Thymus (tissue), 11 donors: ENCODE measurements around the gene ST6GALNAC5. TPM values are rescaled to one million over a fixed set of nuclear protein-coding genes. Genes with fewer than 3 reads are reported as not detected.
A peak's percentile ranks its signal among the peaks of the same experiment; 100 is the strongest.

Experiments used
- DNase-seq, 9 donors: peaks; one replicate each; pipeline ENCODE4 v3.0.0-alpha.2; 2013; ENCODE audit warnings: low spot score in 9 of 9, low read depth in 6 of 9, missing footprints in 1 of 9
- H3K27ac ChIP-seq, 2 donors: one replicate each; pipeline ENCODE4 v1.5.1; 2013; ENCODE audit warnings: control low read depth in 1 of 2, low read depth in 1 of 2, low read length in 1 of 2, mild to moderate bottlenecking in 1 of 2, moderate library complexity in 1 of 2
- H3K27me3 ChIP-seq, 2 donors: one replicate each; pipeline ENCODE4 v1.5.1; 2013; ENCODE audit warnings: low read length in 1 of 2; ENCODE audit not compliant: control insufficient read depth in 2 of 2, insufficient read depth in 1 of 2
- H3K36me3 ChIP-seq, 2 donors: one replicate each; pipeline ENCODE4 v1.5.1; 2013; ENCODE audit warnings: low read length in 1 of 2, mild to moderate bottlenecking in 1 of 2, moderate library complexity in 1 of 2; ENCODE audit not compliant: control insufficient read depth in 2 of 2, insufficient read depth in 2 of 2
- H3K4me1 ChIP-seq, 2 donors: one replicate each; pipeline ENCODE4 v1.5.1; 2013; ENCODE audit warnings: low read length in 2 of 2; ENCODE audit not compliant: control insufficient read depth in 2 of 2, insufficient read depth in 2 of 2
- H3K4me3 ChIP-seq, 2 donors: one replicate each; pipeline ENCODE4 v1.5.1; 2013; ENCODE audit warnings: low read length in 2 of 2, control low read depth in 1 of 2, mild to moderate bottlenecking in 1 of 2
- H3K9me3 ChIP-seq, 2 donors: one replicate each; pipeline ENCODE4 v1.5.1; 2013; ENCODE audit warnings: low read length in 1 of 2, mild to moderate bottlenecking in 1 of 2; ENCODE audit not compliant: control insufficient read depth in 2 of 2, insufficient read depth in 1 of 2
- WGBS: extraction: QIAGEN DNeasy Blood & Tissue Kit; methylation state at CpG from one replicate; pipeline ENCODE4 v1.1.7; 2013; 5-methylcytosine and 5-hydroxymethylcytosine counted together
- polyA plus RNA-seq: library from polyadenylated mRNA; stranded (reverse); fragments of 200-250 nt; gene quantifications from one replicate; pipeline ENCODE4 v1.2.3, GENCODE V29; 2013
- total RNA-seq: library from RNA; stranded (reverse); fragments of 120-200 nt; gene quantifications from one replicate; pipeline ENCODE4 v1.2.4, GENCODE V29; 2013
- donor health status: healthy.

Gene ST6GALNAC5
- total and polyA plus RNA-seq, 2 donors = 0.34 to 1.4 TPM

DNA sequence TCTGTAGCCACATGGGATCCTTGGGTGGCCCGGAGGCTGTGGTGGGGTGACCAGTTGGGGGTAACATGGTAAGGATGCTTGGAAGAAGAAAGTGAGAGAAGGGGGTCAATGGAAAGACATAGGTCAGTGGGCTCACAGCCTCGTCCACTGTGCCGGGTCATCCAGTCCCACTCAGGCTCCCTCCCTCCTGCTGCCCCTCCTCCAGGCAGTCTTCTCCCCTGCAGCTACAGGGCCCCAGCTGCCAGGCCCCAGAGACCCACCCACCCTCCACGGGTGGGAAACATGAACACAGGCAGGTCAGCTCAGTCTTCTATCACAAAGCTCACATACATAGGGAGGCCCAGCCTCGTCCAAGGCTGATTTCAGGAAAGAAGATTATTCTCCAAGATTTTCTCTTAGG is 158.3 kb downstream of the ST6GALNAC5 start:
- DNase-seq = no peak
- Histone ChIP-seq H3K27ac (no peak overlapping the region), H3K4me3 (no peak overlapping the region), H3K9me3 (no peaks in the 10 kb centered on the region), H3K36me3 (no peaks in the 10 kb centered on the region), H3K27me3 (no peaks in the 10 kb centered on the region), H3K4me1 (no peaks in the 10 kb centered on the region)
- WGBS = 93% methylated on average over 5 of the region's 5 CpGs

DNA sequence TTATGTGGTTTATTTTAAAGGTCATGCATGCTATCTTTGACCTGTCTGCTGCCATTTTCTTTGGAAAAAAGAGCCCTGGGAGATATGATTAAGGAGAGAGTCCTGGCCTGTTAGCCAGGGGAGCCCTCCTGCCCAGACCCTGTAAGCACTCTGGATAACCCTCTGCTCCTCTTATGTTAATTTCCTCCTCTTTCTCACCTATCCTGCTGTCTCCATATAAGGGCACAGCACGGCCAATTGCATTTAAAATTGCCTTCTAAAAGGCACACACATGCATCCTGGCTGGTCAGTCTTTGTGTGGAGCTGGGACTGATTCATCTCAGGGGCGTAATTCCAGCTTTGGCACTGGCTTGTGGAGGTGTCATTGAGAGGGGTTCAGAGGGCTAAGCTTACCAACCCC is 158.9 kb downstream of the ST6GALNAC5 start:
- Histone ChIP-seq H3K4me1 (no peaks in the 10 kb centered on the region), H3K9me3 (no peaks in the 10 kb centered on the region), H3K27ac (no peak overlapping the region), H3K4me3 (no peak overlapping the region), H3K27me3 (no peaks in the 10 kb centered on the region), H3K36me3 (no peaks in the 10 kb centered on the region)
- DNase-seq = no peak
- WGBS = 97% methylated on average over 2 of the region's 2 CpGs

DNA sequence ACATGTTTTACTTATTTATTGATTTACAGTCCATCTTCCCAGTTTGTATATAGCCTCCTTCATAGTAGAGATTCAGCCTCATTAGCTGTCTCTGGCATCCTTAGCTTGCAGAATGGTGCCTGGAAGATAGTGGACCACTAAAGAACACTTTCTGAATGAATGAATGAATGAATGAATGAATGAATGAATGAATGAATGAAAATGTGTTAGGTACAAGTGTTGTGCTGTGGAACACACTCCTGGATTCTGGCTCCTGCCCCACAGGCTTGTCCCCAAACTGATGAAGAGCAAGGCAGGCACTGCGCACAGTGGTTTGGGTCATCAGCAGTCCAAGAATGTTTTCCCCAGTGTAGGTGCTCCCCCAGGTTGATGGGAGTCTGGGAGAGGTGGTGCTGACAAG is 159.4 kb downstream of the ST6GALNAC5 start:
- DNase-seq = no peak
- WGBS = 98% methylated on average over 1 of the region's 1 CpG
- H3K27me3 ChIP-seq = no peaks in the 10 kb centered on the region
- no peaks in the 10 kb centered on the region for H3K4me1 ChIP-seq
- no peak overlapping the region for H3K4me3 ChIP-seq
- no peaks in the 10 kb centered on the region for H3K36me3 ChIP-seq
- H3K27ac ChIP-seq = no peak overlapping the region
- no peaks in the 10 kb centered on the region for H3K9me3 ChIP-seq

DNA sequence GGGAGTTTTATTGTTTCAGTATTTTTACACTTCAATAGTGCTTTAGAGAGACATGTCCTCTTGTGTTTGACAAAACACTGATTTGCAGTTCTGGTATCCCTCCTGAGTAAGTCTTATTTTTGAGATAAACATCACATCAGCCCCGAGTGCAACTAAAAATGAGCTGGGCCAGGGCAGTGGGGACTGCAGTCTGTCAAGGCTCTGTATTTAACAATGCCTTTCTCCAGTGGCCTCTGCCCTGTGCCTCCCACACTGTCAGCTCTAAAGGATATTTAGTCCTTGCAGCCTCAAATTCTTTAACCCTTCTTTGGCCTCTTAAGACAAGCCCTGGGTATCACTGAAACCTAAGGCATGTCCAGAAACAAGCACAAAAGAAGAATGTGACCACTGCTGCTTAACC is 160.6 kb downstream of the ST6GALNAC5 start:
- no peaks in the 10 kb centered on the region for H3K9me3 ChIP-seq
- no peak overlapping the region for H3K27ac ChIP-seq
- no peak overlapping the region for H3K4me3 ChIP-seq
- no peaks in the 10 kb centered on the region for H3K36me3 ChIP-seq
- WGBS = 83% methylated on average over 1 of the region's 1 CpG
- no peaks in the 10 kb centered on the region for H3K27me3 ChIP-seq
- H3K4me1 ChIP-seq = no peaks in the 10 kb centered on the region
- DNase-seq = no peak

DNA sequence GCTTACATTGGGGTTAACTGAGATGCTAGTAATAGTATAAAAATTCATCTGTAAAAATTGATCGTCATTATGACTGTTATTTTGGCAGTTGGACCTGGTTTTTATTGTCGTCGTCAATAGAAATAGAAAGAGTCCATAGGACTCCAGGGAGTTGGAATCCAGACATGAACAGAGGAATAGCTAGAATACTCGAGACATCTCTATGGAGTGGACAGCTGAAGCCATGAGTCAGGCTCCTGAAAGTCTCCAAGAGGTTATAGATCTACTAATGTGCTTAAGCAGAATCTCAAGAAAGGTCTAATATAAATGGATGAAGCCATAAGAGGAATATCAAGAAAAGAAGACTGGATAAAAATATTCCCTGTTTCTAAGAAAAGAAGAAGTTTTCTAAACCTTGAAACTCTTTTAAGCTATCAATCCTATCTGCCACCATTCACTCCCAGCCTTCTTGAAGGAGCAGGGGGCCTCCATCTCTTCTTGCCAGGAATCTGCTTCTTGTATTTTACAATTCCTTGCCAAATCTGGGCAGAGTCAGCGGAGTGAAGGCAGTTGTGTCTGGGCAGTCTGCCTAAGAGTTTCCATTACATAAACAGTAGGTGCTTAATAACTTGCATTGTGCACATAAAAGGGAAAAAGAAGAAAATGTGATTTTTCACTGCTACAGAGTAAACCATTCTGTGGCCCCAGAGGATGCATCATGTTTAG is 163.3 kb downstream of the ST6GALNAC5 start:
- no peaks in the 10 kb centered on the region for H3K4me1 ChIP-seq
- no peaks in the 10 kb centered on the region for H3K27me3 ChIP-seq
- H3K27ac ChIP-seq = no peak overlapping the region
- H3K9me3 ChIP-seq = no peaks in the 10 kb centered on the region
- H3K36me3 ChIP-seq = no peaks in the 10 kb centered on the region
- no peak for DNase-seq
- WGBS = 93% methylated on average over 5 of the region's 5 CpGs
- H3K4me3 ChIP-seq = no peak overlapping the region

DNA sequence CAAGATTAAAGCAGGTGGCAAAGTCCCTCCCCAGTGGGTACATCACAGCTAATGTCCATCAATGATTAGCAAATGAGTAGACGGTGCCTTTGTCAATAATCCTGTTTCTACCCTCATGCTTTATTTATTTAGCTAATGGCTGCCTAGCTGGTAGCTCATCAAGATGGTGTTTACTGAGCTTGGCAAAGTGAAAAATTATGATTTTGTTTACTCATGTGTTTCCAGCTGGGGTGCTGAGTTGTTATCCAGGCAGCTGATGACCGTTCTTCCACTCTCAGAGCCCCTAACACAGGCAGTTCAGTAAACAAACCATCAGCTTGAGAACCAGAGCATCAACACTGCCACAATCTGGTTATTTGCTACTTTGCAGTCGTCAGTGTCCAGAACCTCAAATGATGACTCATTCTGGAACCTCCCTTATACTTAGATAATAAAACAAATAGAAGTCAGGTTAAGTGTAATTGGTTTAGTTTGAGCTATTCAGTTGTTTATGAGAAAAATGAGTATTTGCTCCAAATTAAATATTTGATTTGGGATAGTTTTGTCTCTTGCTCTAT is 163.9 kb downstream of the ST6GALNAC5 start:
- H3K36me3 ChIP-seq = no peaks in the 10 kb centered on the region
- H3K27ac ChIP-seq = no peak overlapping the region
- H3K4me3 ChIP-seq = no peak overlapping the region
- H3K27me3 ChIP-seq = no peaks in the 10 kb centered on the region
- WGBS = 85% methylated on average over 3 of the region's 3 CpGs
- H3K9me3 ChIP-seq = no peaks in the 10 kb centered on the region
- no peak for DNase-seq
- H3K4me1 ChIP-seq = no peaks in the 10 kb centered on the region

DNA sequence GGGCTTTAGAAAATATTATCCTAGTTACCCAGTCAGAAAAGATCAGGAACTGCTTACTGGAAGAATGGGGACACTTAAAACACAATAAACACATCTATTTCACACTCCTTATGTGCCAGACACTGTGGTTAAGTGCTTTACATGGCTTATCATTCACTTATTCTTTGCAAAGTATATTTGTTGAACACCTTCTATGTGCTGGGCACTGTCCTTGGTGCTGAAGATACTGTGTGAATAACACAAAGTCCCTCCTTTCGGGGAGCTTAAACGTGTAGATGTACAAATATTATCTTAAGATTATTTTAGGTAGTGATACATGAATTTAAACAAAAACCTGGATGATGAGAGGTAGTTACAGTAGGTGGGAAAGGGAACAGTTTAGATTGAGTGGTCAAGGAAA is 169.3 kb downstream of the ST6GALNAC5 start:
- DNase-seq = peak in 7 of 9 donors; percentile 5 to 48 (median 13)
- WGBS = 88% methylated on average over 2 of the region's 2 CpGs
- H3K36me3 ChIP-seq = no peaks in the 10 kb centered on the region
- H3K27ac ChIP-seq = no peak overlapping the region
- H3K9me3 ChIP-seq = no peaks in the 10 kb centered on the region
- H3K4me3 ChIP-seq = no peak overlapping the region
- no peaks in the 10 kb centered on the region for H3K27me3 ChIP-seq
- no peaks in the 10 kb centered on the region for H3K4me1 ChIP-seq

DNA sequence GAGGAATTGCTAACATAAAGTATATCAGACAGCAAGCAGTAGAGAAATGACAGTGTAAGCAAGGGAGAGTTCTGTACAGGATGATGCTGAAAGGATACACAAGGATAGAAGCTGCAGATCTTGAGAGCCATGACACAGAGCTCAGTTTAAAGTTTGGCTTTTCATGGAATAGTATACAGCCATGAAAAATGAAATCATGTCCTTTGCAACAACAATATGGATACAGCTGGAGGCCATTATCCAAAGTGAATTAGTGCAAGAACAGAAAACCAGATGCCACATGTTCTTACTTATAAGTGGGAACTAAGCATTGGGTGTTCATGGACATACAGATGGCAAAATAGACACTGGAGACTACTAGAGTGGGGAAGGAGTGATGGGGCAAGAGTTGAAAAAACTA is 169.8 kb downstream of the ST6GALNAC5 start:
- no peaks in the 10 kb centered on the region for H3K9me3 ChIP-seq
- no peaks in the 10 kb centered on the region for H3K36me3 ChIP-seq
- no peak overlapping the region for H3K27ac ChIP-seq
- H3K27me3 ChIP-seq = no peaks in the 10 kb centered on the region
- no peaks in the 10 kb centered on the region for H3K4me1 ChIP-seq
- no peak overlapping the region for H3K4me3 ChIP-seq
- DNase-seq = no peak

DNA sequence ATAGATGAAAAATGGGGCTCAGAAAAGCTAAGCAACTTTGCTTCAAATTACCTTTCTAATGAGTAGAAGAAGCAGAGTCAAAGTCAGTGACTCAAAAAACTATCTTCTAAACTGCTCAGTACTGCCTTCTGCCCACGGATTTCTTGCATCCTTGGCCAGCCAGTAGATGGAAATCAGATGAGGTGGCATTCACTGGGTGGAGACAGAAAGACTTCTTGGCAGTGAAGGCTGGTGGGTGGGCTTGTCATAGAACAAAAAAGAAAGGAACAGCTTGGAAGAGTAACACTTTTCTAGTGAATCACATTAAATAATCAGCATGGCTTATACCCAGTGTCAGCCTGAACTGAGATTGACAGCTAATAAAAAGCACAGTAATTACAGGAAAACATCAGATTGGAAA is 170.7 kb downstream of the ST6GALNAC5 start:
- Histone ChIP-seq H3K27me3 (no peaks in the 10 kb centered on the region), H3K36me3 (no peaks in the 10 kb centered on the region), H3K4me3 (no peak overlapping the region), H3K4me1 (no peaks in the 10 kb centered on the region), H3K27ac (no peak overlapping the region), H3K9me3 (no peaks in the 10 kb centered on the region)
- WGBS = 87% methylated on average over 1 of the region's 1 CpG
- no peak for DNase-seq
